KOPT-K1 (cell line): ENCODE results near the gene SOCS3.
"Not testable (repeated sequence)": the region's sequence is repeated elsewhere in the genome, so short reads cannot be mapped to it uniquely, and the experiment has no call there.

ENCODE experiments used
- H3K27ac ChIP-seq: fragments of 200-600 bp; sonication (generic); 2 replicates; pipeline ENCODE4 v1.5.1; 2016; ENCODE audit warnings: antibody characterized with exemption, mild to moderate bottlenecking, low read depth, low read length; ENCODE audit not compliant: poor library complexity, severe bottlenecking
- H3K36me3 ChIP-seq: fragments of 200-600 bp; sonication (generic); 2 replicates; pipeline ENCODE4 v1.5.1; 2017; ENCODE audit warnings: antibody characterized with exemption, mild to moderate bottlenecking, low read length, moderate library complexity; ENCODE audit not compliant: insufficient read depth
- H3K9me3 ChIP-seq: fragments of 200-600 bp; sonication (generic); 2 replicates; pipeline ENCODE4 v1.5.1; 2017; ENCODE audit warnings: antibody characterized with exemption, low read length, mild to moderate bottlenecking; ENCODE audit not compliant: insufficient read depth, poor library complexity, severe bottlenecking

Gene SOCS3

GRCh38 chr17:78340183-78340955 lies 19.5 kb downstream of the SOCS3 start:
- Histone ChIP-seq H3K27ac (no peak overlapping the region), H3K36me3 (no peaks in the 10 kb centered on the region), H3K9me3 (no peaks in the 10 kb centered on the region)

GRCh38 chr17:78338486-78339259 lies 21.2 kb downstream of the SOCS3 start:
- no peak overlapping the region for H3K27ac ChIP-seq
- H3K9me3 ChIP-seq: no peaks in the 10 kb centered on the region
- no peaks in the 10 kb centered on the region for H3K36me3 ChIP-seq

- no peaks in the 10 kb centered on the region for H3K36me3 ChIP-seq
- no peaks in the 10 kb centered on the region for H3K9me3 ChIP-seq
- H3K27ac ChIP-seq: no peak overlapping the region
These were observed 22.4 kb downstream of the SOCS3 start for GRCh38 chr17:78337244-78338109.

DNA sequence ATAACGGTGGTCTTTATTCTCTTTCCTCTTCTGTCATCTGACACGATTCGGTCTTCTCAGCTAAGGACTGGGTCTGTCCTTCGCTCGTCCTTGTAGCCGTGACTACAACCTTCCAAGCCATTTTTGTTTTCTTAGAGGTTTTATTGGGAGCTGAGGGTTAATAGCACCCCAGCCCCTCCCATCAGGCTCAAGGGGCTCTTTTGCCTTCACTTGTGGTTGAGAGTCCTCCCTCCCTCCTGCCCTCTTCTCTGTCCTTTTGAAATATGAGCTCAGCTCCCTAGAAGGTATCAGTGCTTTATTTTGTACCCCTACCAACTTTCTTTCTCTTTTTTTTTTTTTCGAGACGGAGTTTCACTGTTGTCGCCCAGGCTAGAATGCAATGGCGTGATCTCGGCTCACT lies 24.7 kb downstream of the SOCS3 start:
- H3K9me3 ChIP-seq: no peaks in the 10 kb centered on the region
- H3K27ac ChIP-seq: no peak overlapping the region
- H3K36me3 ChIP-seq: no peaks in the 10 kb centered on the region

DNA sequence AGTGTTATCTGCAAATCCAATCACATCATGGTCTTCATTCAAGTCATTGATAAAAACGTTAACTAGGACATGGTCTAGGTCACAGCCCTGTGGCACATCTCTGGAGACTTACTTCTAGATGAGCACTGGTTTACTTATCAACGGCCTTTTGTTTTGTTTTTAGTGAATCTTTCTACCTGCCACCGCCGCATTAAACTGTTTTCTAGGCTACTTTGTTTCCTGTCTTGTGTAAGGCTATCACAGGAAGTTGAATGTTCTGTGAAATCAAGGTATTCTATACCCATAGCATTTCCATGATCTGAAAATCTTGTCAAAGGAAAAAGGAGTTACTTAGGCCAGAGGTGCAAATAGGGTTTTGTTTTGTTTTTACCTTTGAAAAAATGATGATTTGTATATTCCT lies 26.9 kb downstream of the SOCS3 start:
- no peaks in the 10 kb centered on the region for H3K9me3 ChIP-seq
- no peaks in the 10 kb centered on the region for H3K36me3 ChIP-seq
- no peak overlapping the region for H3K27ac ChIP-seq

- not testable (repeated sequence) for H3K27ac ChIP-seq, H3K36me3 ChIP-seq
These were observed 28.5 kb downstream of the SOCS3 start for GRCh38 chr17:78331355-78331754.

DNA sequence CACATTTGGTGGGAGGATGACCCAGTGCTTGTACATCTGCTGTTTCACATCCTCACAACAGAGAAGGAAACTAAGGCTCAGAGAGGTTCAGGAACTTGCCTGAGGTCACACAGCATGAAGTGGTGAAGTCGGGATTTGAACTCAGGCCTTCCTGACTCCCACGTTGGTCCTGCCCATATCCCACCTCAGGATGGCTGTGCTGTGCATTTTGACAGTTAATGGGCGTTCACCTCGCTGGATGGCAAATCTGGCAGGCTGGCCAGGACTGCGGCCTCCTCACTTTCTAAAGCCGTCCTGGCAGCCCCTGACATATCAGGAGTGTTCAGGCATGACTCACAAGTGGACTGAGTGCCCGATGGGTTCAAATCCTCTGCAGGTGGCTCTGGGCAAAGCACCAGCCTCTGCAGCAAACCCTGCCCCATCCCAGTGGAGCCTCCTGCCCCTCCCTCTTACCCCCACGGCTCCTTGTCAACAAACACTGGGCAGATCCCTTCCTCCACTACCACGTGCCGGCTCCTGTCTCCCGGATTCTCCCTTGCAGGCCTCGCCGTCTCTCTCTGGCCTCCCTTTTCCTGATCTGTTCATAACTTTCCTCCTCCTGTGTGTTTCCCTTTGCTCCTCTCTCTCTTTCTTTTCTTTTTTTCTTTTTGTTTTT lies 29.2 kb downstream of the SOCS3 start:
- Histone ChIP-seq H3K36me3 (no peaks in the 10 kb centered on the region), H3K27ac (no peak overlapping the region), H3K9me3 (no peaks in the 10 kb centered on the region)

More at GRCh38 chr17:78331355-78331754, 28.5 kb downstream of the SOCS3 start:
- not testable (repeated sequence) for H3K9me3 ChIP-seq

DNA sequence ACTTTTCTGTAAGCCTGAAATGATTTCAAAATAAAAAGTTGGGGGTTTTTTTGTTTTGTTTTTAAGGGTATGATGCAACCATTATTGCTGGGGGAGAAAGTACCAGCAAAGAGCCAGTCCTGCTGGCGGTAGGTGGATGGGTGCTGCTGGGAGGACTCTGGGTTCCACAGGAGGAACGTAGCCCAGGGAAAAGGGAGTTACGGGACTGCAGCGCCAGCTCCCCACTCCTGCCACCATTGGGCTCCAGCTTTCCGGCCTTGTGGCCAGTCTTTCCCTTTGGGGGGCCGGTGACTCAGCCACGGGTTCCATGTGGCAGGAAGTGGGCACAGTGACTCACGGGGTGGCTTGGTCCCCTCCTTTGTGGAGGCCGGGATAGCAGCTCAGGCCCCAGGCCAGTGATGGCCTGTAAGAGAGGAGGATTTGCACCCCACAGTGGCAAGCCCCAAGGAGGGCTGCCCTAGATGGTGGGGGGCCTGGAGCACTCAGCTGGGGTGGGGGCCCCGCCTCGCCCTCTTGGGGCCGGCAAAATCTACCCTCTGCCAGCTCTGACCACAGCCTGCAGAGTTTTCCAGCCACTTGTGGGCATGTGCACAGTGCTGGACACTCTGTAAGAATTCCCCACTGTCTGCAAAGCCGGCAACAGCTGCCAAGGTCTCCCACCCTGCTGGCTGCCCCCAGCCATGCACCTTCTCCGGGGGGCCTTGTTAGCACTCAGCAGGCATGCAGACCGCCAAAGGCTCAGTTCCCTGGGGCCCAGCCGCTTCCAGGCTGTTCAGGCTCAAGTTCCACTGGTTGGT lies 30.4 kb downstream of the SOCS3 start:
- Histone ChIP-seq H3K36me3 (no peaks in the 10 kb centered on the region), H3K27ac (no peak overlapping the region)

GRCh38 chr17:78327880-78328279 lies 32.0 kb downstream of the SOCS3 start:
- Histone ChIP-seq H3K36me3 (no peaks in the 10 kb centered on the region), H3K9me3 (no peaks in the 10 kb centered on the region), H3K27ac (no peak overlapping the region)

More for the DNA sequence above, 30.4 kb downstream of the SOCS3 start:
- H3K9me3 ChIP-seq: no peaks in the 10 kb centered on the region

GRCh38 chr17:78325076-78325687 lies 34.7 kb downstream of the SOCS3 start:
- Histone ChIP-seq H3K9me3 (no peaks in the 10 kb centered on the region), H3K27ac (no peak overlapping the region), H3K36me3 (no peaks in the 10 kb centered on the region)

- H3K36me3 ChIP-seq: no peaks in the 10 kb centered on the region
- H3K9me3 ChIP-seq: no peaks in the 10 kb centered on the region
- no peak overlapping the region for H3K27ac ChIP-seq
These were observed 35.3 kb downstream of the SOCS3 start for GRCh38 chr17:78324391-78325075.

- Histone ChIP-seq H3K9me3 (no peaks in the 10 kb centered on the region), H3K36me3 (no peaks in the 10 kb centered on the region), H3K27ac (no peak overlapping the region)
These were observed 36.0 kb downstream of the SOCS3 start for GRCh38 chr17:78323826-78324390.

DNA sequence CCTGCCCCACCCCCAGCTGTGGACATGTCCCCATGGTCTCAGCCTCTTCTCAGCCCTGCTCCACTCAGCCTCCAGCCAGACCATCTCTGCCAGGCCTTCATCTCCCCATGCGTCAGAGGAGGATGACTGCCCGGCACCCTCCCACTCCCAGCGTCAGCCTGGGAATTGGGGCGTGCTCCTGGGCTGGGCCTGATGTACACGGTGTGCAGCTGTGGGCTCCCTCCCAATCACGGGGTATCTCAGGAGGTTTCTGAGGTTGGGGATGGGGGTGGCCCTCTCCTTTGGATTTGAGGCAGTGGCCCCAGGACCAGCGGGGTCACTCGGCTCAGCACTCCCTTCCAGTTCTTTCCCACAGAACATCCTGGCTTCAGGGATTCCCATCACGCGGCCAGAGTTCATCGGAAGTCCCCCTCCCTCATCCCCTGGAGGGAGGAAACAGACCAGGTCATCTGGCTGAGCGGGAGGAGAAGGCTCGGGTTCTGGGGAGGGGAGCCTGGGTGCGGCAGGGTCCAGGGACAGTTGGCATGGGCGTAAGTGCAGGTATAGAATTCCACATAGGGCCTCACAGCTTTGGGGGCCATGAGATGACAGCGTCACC lies 36.9 kb downstream of the SOCS3 start:
- Histone ChIP-seq H3K9me3 (no peaks in the 10 kb centered on the region), H3K27ac (no peak overlapping the region), H3K36me3 (no peaks in the 10 kb centered on the region)
